Measurements from ENCODE around the gene HPF1. TPM values are rescaled to one million over a fixed set of nuclear protein-coding genes. Genes with fewer than 3 reads are reported as not detected.

HPF1 gene
- total RNA-seq, 2 donors from 2014 or later, result 33.4 to 50.5 TPM

DNA sequence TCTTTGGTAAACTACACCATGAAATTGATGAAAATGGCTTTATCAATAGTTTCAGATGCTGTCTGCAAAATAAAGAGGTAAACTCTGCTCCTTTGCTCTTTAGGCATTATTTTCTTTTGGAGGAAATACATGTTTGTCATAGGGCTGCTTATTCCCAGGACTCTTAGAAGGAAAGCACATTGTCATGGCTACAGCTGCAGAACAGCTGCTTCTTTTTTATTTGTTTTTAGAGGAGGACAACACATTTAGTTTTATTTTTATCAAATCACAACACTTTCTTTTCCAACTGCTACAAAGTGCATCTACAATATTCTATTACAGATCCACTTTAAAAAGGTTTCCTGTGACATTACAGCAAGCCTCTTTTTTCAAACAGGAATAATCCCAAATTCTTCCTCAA lies 12.7 kb upstream of the HPF1 start:
- H3K9me3 ChIP-seq (ENCODE audit: control insufficient read depth, low read length), result no peaks in the 10 kb centered on the region
- H3K36me3 Mint-ChIP-seq (ENCODE audit: low read depth), result no peaks in the 10 kb centered on the region
- H3K4me3 ChIP-seq (ENCODE audit: low read length), result no peak overlapping the region
- TF ChIP-seq, protein P1, sequence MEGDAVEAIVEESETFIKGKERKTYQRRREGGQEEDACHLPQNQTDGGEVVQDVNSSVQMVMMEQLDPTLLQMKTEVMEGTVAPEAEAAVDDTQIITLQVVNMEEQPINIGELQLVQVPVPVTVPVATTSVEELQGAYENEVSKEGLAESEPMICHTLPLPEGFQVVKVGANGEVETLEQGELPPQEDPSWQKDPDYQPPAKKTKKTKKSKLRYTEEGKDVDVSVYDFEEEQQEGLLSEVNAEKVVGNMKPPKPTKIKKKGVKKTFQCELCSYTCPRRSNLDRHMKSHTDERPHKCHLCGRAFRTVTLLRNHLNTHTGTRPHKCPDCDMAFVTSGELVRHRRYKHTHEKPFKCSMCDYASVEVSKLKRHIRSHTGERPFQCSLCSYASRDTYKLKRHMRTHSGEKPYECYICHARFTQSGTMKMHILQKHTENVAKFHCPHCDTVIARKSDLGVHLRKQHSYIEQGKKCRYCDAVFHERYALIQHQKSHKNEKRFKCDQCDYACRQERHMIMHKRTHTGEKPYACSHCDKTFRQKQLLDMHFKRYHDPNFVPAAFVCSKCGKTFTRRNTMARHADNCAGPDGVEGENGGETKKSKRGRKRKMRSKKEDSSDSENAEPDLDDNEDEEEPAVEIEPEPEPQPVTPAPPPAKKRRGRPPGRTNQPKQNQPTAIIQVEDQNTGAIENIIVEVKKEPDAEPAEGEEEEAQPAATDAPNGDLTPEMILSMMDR (conservative IDR thresholded peaks at IDR 0.05), result no peak
- H3K9me3 Mint-ChIP-seq, result peaks cover 5% of the 10 kb centered on the region
- H3K27me3 ChIP-seq (ENCODE audit: control insufficient read depth, insufficient read depth, low read length, poor library complexity, severe bottlenecking), result no peaks in the 10 kb centered on the region
- H3K4me1 Mint-ChIP-seq, result peaks cover 5% of the 10 kb centered on the region
- no peak overlapping the region for H3K4me3 Mint-ChIP-seq
- DNase-seq, result no peak
- no peaks in the 10 kb centered on the region for H3K4me1 ChIP-seq (ENCODE audit: control insufficient read depth, insufficient read depth, low read length)
- H3K9ac ChIP-seq (ENCODE audit: extremely low read depth, low read length, poor library complexity, severe bottlenecking), result no peak overlapping the region
- no peak overlapping the region for H3K27ac Mint-ChIP-seq
- H3K36me3 ChIP-seq (ENCODE audit: control insufficient read depth, insufficient read depth, low read length), result no peaks in the 10 kb centered on the region
- no peak overlapping the region for H3K27ac ChIP-seq (ENCODE audit: low read depth, low read length)
- peaks cover 16% of the 10 kb centered on the region for H3K27me3 Mint-ChIP-seq (ENCODE audit: insufficient read depth)

DNA sequence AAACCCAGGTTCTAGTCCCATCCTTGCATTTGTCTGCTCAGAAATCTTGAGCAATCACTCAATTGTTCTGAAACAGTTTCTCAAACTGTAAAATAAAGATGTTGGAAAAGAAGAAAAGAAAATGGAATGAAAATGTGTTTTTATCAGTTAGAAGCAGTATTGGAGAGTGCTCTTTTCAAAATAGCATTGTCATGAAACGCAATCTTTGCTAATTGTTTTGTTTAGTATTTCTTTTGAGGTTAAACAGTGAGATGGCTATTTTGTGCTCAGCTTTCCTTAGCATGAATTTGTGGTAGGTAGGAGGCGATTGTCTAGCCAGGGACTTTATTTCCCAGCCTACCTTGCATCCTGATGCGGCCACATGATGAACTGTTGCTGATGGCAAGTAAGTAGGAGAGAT lies 10.6 kb upstream of the HPF1 start:
- Mint-ChIP-seq H3K4me3 (no peak overlapping the region), H3K9me3 (peaks cover 5% of the 10 kb centered on the region), H3K27me3 (ENCODE audit: insufficient read depth) (no peaks in the 10 kb centered on the region), H3K4me1 (peaks cover 2% of the 10 kb centered on the region), H3K27ac (no peak overlapping the region), H3K36me3 (ENCODE audit: low read depth) (no peaks in the 10 kb centered on the region)
- no peak for DNase-seq
- Histone ChIP-seq H3K4me1 (ENCODE audit: control insufficient read depth, insufficient read depth, low read length) (no peaks in the 10 kb centered on the region), H3K9me3 (ENCODE audit: control insufficient read depth, low read length) (no peaks in the 10 kb centered on the region), H3K27me3 (ENCODE audit: control insufficient read depth, insufficient read depth, low read length, poor library complexity, severe bottlenecking) (no peaks in the 10 kb centered on the region), H3K27ac (ENCODE audit: low read depth, low read length) (no peak overlapping the region), H3K9ac (ENCODE audit: extremely low read depth, low read length, poor library complexity, severe bottlenecking) (no peak overlapping the region), H3K36me3 (ENCODE audit: control insufficient read depth, insufficient read depth, low read length) (no peaks in the 10 kb centered on the region), H3K4me3 (ENCODE audit: low read length) (no peak overlapping the region)
- 91 to 95% methylated on average over 2 to 3 of the region's 3 CpGs for WGBS, 2 experiments (ENCODE audit: insufficient coverage in 1 of 2, insufficient read length in 1 of 2)
- TF ChIP-seq, protein P1 (conservative IDR thresholded peaks at IDR 0.05), result no peak

GRCh38 chr4:169766741-169767140 lies 9.0 kb upstream of the HPF1 start:
- TF ChIP-seq, protein P1 (conservative IDR thresholded peaks at IDR 0.05), result no peak

More at GRCh38 chr4:169766741-169767140, 9.0 kb upstream of the HPF1 start:
- Mint-ChIP-seq H3K4me1 (peaks cover 2% of the 10 kb centered on the region), H3K27me3 (ENCODE audit: insufficient read depth) (no peaks in the 10 kb centered on the region), H3K9me3 (peaks cover 5% of the 10 kb centered on the region), H3K36me3 (ENCODE audit: low read depth) (no peaks in the 10 kb centered on the region), H3K27ac (no peak overlapping the region), H3K4me3 (no peak overlapping the region)
- no peak for DNase-seq
- Histone ChIP-seq H3K36me3 (ENCODE audit: control insufficient read depth, insufficient read depth, low read length) (no peaks in the 10 kb centered on the region), H3K27ac (ENCODE audit: low read depth, low read length) (no peak overlapping the region), H3K4me1 (ENCODE audit: control insufficient read depth, insufficient read depth, low read length) (no peaks in the 10 kb centered on the region), H3K4me3 (ENCODE audit: low read length) (no peak overlapping the region), H3K9ac (ENCODE audit: extremely low read depth, low read length, poor library complexity, severe bottlenecking) (no peak overlapping the region), H3K9me3 (ENCODE audit: control insufficient read depth, low read length) (no peaks in the 10 kb centered on the region), H3K27me3 (ENCODE audit: control insufficient read depth, insufficient read depth, low read length, poor library complexity, severe bottlenecking) (no peaks in the 10 kb centered on the region)
- WGBS, 2 experiments (ENCODE audit: insufficient coverage in 1 of 2, insufficient read length in 1 of 2), result 85 to 91% methylated on average over 3 of the region's 3 CpGs

All from endodermal cell (in vitro differentiated cells).